ENCODE measurements around the gene FPGS.
"Not testable (repeated sequence)": the region's sequence is repeated elsewhere in the genome, so short reads cannot be mapped to it uniquely, and the experiment has no call there.

FPGS gene

DNA sequence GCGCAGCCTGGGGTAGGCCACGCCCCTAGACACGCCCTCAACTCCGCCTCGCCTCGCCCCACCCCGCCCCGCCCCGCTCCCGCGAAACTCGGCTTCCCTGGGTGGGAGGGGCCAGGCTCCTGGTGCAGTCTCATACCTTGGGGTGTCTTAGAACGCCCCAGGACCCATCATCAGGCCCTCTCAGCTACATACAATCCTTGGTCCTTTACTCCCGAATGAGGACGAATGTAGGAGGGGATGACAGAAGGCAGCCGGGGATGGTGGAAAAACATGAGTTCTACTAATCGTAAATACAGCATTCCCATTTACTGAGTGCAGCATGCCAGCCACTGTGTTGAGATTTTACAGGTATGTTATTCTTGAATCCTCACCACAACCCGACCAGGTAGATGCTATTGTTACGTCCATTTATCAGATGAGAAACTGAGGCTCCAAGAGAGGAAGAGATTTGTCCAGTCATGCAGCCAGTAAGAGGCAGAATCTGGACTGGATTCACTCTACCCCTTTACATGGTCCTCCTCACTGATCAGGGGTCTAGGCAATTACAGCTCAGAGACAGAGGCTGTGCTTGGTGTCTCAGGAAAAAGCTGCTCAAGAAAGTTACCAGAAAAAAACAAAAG lies 31.0 kb upstream of the FPGS start:
- no peak for DNase-seq

DNA sequence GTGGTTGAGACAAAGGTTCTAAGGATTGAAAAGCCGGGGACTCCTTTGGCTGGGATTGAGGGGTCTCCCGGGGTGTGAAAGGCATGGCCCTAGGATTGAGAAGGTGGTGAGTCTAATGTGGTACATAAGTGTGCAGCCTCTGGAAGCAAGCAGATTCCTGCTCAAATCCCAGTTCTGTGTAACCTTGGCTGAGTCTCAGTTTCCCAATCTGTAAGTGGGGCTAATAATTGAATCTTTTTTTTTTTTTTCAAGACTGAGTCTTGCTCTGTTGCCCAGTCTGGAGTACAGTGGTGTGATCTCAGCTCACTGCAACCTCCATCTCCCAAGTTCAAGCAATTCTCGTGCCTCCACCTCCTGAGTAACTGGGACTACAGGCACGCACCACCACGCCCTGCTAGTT lies 30.1 kb upstream of the FPGS start:
- no peak for DNase-seq

DNA sequence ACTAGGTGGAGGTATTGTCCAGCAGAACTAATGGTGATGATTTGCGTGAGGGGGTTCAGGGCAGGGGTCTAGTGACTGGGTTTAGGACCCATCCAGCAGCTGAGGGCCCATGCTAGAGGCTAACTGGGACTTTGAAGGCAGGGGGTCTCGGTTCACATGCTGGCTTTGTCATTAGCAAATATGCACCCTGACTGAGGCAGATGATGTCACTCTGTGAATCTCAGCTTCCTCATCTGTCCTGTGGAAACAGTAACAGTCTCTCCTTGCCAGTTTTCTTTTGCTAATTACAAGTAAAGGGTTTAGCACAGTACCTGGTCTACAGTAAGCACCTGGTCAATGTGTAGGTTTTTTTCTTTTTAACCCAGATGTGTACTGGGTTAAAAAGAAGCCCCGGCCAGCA lies 29.4 kb upstream of the FPGS start:
- no peak for DNase-seq

DNA sequence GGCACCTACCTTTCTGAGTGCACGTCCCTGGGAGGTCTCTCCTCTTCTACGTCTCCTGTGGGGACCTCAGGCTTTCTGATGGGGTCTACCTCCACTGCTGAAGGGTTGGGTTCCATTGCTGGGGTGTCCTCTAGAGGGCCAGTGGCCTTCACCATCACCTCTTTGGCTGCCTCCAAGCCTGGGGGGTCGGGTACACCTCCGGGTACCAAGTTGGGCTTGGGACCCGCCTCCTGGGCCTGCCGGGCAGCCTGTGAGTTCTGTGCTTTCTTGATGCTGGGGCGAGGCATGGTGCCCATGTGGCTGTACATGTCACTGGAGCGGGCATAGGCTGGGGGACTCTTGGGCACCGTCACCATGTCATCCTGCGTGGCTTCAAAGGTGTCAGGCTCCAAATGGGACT lies 28.7 kb upstream of the FPGS start:
- DNase-seq: no peak

DNA sequence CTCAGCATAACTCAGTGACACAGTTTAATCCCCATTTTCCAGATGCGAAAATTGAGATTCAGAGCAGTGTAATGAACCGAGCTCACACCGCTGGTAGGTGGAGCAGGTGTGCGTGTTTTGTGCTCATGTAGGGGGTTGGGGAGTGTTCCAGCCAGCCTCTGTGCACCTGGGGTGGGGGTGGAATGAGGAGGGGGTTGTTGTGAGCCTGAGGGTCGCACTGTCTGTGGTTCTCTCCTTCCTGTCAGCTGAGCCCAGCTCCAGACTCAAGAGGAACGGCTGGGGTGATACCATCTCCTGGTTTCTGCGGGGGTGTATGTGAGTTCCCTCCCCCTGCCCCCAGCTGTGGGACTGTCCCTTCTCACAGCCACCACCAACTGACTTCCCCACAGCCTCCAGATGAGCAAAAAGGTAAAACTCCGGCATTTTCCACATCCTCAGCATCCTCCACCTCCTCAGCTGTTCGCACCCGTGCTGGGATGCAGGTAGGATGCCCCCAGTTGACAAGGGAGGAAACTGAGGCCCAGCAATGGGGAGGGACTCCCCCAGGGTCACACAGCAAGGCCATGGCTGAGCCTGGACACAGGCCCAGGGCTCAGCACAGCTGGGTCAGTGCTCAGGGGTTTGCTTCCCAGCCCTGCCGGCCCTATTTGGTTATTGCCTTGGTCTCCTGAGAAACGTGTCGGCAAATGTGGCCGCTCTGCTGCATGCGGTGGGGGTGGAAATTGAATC lies 26.3 kb upstream of the FPGS start:
- peak; percentile 64 for DNase-seq

DNA sequence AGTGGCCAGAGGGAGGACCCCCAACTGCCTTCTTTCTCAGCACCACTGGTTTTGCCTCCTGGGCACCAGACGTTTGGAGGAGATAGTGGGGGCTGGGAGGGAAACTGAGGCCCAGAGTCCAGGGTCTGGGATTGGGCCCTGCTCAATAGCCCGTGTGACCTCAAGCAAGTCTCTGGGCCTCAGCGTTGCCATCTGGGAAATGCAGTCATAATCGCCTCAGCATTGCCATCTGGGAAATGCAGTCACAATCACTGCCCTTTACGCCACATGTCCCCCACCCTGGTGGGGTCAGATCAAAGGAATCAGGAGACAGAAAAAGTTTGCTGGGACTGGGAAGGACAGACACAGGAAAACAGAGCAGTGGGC lies 25.8 kb upstream of the FPGS start:
- DNase-seq: no peak

DNA sequence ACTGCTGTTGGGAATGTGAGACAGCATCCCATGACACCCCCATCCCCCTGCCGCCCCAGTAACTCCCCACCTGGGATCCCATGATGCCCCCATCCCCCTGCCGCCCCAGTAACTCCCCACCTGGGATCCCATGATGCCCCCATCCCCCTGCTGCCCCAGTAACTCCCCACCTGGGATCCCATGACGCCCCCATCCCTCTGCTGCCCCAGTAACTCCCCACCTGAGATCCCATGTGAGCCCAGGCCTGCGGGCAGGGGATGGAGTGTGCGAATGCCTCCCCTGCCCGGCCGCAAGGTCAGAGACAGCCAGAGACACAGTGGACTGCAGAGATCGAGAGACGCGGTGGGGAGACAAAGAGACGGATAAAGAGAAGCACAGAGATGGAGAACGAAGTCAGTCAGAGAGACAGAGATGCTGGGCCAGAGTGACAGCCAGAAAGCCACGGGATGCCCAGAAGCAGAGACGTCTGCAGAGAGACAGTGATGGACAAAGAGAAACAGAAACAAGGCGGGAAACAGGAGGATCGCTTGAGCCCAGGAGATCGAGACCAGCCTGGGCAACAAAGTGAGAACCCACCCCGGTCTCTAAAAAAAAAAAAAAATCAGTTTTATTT lies 25.2 kb upstream of the FPGS start:
- no peak for DNase-seq

DNA sequence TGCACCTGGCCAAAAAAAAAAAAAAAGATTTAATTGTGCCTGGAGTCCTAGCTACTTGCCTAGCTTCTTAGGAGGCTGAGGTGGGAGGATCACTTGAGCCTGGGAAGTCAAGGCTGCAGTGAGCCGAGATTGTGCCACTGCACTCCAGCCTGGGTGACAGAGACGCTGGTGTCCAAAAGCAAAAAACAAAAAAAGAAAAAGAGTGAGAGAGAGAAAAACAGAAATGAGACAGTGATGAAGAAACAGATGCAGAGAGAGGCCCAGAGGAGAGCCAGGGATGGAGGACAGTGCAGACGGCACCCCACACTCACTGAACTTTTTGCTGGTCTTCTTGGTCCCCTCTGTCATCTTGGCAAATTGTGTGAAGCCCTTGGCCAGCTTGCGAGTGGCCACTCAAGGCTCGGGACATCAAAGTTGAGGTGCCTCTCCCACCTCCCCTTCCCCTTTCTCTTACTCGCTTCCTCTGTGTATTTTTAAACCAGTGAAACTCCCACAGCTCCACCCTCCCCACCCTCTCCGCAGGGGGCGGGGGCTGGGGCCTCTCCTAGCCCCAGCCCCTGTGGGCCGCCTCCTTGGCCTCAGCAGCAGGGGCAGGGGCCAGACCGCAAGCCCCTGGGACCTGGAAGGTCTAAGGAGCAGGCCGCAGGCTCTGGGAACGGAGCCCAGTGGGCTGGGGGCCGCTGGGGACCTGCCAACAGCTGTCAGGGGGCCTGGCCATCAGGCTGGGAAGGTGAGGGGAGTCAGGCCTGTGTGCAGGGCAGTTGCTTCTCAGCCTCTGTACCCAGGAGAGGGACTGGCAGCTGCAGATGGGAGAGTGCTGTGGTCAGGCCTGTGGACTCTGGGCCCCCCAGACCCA lies 24.2 kb upstream of the FPGS start, which contains the start of gene SH2D3C:
SH2D3C (minus strand) TSS at position 387 of the 856 bp plus-strand sequence; CDS start at position 348, 39 bp downstream.
- DNase-seq: no peak

DNA sequence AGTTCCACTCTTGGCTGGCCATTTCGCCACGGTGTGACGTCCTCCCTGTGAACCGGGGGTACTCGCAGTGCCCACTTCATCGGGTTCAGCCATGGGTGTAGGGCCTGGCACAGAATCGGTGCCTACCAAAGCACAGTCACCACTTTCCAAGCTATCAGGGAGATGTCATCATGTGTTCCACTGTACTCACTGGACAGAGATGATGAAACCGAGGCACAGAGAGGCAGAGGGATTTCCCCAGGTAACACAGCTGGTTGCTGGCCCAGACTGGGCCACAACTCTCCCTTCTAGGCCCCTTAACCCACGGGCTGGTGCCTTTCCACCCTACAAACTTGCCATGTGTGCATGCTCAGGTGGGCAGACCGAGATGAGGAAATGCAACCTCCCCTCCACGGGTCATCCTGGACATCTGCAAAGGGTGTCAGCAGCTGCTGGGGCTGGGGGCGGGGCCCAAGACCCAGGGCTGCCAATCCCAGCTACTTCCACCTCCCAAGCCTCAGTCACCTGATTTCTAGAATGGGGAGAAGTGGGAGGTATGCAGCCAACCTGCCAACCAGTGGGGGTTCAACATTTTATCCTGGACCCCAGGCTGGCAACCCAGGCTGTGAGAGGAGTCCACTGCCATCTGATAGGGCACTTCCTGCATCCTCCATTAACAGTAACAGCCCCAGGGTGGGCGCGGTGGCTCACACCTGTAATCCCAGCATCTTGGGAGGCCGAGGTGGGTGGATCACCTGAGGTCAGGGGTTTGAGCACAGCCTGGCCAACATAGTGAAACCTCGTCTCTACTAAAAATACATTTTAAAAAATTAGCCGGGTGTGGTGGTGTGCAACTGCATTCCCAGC lies 23.3 kb upstream of the FPGS start:
- peak; percentile 36 for DNase-seq

DNA sequence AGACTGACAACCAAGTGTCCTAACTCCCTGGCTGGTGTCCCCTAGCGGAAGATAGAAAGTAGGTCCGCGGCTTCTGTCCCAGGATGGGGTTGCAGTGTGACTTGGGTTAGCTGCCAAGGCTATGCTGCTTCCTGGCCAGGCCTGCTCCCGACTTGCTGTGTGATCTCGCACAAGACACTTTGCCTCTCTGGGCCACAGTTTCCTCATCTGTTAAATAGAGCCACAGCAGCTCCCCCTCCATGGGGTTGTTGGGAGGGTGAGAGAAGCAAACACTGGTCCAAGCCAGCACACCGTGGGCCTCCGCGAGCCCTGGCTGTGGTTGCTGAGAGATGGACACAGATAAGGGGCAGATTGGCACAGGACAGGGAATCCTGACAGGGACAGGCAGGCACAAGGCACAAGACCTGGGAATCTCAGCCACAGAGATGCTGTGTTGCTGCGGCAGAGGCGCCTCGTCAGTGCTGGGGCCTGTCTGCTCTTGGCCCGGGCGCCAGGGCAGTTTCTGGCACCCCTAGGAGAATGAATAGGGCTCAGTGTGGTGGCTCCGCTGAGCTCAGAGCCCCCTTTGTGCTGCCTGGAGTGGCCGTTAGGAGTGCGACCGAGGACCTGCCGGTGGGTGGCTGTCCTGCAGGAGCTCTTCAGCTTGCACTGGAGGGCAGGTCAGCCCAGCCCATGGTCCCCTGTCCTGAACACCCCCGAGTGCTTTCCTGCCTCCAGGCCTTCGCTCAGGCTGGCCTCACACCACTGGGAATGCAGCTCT lies 22.4 kb upstream of the FPGS start:
- no peak for DNase-seq

DNA sequence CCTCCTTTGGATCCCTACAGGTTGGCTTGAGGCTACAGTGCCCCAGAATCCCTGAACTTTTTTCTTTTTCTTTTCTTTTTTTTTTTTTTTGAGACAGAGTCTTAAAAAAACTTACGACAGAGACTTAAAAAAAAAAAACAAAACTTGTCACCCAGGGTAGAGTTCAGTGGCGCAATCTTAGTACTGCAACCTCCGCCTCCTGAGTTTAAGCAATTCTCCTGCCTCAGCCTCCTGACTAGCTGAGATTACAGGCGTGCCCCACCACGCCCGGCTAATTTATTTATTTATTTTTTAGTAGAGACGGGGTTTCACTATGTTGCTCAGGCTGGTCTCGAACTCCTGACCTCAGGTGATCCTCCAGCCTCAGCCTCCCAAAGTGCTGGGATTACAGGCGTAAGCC lies 21.8 kb upstream of the FPGS start:
- not testable (repeated sequence) for DNase-seq

DNA sequence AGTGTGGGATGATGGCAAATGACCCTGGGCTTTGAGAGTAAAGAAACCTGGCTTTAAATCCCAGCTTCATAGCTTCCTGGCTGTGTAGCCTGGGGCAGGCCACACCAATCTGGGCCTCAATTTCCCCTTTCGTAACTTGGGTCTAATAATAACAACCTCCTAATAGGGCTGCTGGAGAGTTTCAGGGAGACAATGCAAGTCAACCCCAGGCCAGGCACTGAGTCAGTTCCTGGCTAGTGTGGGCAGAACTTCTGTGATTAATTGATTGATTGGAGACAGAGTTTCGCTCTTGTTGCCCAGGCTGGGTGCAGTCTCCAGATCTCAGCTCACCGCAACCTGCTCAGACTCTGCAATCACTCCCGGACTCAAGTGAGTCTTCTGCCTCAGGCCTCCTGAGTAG lies 20.9 kb upstream of the FPGS start:
- no peak for DNase-seq

DNA sequence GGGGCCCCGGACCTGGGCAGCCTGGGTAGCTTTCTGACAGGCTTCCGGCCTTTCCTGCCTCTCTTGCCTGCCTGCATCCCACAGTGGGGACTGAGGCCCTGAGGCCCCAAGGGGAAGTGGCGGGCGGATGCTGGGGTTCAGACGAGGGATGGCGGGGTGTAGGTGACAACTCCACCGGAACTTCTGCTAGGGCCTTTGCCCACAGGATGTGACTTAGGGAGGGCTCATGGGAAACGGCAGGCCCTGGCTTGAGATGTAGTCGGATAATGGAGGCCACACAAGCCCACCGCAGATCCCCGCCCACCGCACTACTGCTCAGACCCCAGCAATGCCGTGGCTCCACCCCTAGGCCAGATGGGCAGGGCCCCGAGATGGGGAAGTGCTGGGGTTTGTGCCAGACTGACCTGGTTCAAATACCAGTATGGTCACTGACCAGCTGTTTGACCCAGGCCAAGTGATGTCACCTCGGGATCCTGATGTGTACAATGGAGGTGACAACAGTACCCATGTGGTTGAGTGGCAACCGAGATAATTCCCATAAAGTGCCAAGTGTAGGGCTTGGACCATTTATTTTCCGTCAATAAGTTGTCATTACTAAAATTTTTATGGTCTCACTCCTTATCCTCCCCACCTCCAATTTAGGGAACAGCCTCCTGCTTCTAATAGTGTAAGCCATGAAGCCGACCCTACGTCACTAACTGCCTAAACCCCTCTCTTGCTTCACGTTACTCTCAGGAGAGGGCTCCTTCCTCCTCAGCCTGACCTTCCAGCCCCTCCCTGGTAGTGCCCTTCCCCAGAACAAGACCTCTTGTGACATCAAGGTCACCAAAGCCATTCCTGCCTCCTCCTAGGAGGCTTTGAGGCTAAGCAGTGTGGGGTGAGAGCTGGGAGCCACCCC lies 19.3 kb upstream of the FPGS start:
- DNase-seq: peak; percentile 56

DNA sequence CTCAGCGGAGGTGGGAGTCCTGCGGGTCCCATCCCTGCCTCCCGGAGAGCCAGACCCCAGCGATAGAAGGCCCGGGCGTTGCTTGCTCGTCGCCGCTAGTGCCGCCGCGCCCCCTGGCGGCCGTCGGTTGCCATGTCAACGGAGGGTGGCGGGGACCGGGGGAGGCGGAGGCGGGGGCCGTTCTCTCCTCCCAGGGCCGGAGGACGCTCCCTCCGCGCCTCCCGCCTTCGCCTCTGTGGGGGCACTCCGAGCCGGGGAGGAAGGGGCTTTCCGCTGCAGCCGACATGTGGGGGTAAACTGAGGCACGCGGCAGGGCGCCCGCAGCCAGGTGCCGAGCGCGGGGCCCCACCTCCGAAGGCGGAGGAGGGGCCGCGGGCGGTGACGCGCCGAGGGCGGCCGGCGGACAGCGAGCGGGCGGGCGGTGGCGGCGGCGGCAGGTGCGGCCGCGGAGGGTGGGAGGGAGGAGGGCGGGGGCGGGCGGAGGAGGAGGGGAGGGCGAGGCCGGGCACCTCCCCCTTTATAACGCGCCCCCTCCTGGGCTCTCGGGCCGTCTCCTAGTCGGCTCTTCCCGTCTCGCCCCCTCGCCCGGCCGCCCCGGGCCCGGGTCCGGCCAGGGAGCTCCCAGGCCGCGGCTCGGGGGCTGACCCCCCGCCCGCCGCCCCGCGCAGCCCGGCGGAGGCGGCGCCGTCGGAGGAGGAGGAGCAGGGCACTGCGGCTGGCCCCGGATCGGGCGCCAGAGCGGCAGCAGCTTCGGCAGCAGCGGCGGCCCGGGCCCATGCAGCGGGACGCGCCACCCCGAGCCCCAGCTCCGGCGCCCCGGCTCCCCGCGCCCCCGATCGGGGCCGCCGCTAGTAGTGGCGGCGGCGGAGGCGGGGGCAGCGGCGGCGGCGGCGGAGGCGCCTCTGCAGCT lies 17.4 kb upstream of the FPGS start:
- peak; percentile 86 for DNase-seq

DNA sequence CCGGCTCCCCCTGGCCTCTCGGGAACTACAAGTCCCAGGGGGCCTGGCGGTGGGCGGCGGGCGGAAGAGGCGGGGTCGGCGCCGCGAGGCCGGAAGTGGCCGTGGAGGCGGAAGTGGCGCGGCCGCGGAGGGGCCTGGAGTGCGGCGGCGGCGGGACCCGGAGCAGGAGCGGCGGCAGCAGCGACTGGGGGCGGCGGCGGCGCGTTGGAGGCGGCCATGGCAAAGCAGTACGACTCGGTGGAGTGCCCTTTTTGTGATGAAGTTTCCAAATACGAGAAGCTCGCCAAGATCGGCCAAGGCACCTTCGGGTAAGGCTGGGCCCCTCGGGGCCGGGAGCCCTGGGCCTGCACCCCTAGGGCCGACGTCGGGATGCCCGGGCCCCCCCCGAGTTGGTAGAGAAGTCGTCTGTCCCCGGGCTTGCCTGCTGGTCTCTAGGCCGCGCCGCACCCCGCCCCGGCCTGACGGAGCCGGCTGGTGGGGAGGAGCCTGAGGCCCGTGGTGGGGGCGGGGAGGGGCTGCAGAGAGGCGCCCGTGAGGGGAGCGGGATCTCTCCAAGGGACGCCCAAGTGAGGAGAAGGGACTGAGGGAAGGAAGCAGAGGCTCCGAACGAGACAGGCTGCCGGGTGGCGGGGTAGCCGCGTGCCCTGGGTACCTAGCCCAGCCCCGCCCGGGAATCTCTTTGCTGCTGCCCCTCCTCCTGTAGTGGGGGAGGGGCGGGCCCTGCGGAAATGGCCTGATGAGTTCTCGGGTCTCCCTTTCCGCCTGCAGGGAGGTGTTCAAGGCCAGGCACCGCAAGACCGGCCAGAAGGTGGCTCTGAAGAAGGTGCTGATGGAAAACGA lies 16.5 kb upstream of the FPGS start, which contains the start of gene CDK9:
CDK9 (plus strand) TSS at position 102 of the 840 bp plus-strand sequence; CDS start at position 217, 115 bp downstream.
- peak; percentile 89 for DNase-seq

DNA sequence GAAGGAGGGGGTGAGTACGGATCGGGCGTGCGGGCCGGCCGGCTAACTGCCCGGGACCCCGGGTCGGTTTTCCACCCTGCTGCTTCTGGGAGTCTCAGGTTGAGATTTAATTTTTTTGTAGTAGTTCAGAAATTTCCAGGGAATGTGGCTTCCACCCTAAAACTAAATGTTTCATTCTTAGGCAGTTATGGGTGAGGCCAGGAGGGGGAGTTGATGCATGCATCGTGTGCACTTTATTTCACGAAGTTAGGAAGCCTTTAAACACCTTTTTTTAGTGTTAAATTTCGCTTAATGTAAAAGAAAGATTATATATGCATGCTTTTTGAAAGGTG lies 15.9 kb upstream of the FPGS start:
- DNase-seq: no peak

DNA sequence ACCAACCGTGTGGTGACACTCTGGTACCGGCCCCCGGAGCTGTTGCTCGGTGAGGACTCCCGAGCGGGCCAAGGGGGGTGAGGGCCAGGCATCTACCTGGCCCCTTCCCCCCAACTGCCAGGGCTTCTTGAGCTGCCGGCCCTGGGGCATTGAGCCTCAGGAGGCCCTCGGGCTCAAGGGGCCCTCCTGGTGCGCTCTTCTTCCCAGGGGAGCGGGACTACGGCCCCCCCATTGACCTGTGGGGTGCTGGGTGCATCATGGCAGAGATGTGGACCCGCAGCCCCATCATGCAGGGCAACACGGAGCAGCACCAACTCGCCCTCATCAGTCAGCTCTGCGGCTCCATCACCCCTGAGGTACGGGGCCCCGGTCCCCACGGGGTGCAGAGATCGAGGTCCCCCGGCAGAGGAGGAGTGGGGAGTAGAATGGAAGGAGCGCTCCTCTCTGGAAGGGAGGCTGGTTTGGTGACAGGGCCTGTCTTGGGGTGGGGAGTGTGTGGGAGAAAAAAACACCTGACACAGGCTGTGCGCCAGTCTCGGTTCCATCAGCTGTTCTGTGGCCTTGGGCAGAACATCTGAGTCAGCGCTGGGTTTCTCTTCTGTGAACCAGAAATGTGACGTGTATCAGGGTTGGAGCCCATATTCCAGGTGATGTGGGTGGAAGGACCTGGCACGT lies 14.2 kb upstream of the FPGS start:
- DNase-seq: no peak

DNA sequence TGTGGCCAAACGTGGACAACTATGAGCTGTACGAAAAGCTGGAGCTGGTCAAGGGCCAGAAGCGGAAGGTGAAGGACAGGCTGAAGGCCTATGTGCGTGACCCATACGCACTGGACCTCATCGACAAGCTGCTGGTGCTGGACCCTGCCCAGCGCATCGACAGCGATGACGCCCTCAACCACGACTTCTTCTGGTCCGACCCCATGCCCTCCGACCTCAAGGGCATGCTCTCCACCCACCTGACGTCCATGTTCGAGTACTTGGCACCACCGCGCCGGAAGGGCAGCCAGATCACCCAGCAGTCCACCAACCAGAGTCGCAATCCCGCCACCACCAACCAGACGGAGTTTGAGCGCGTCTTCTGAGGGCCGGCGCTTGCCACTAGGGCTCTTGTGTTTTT lies 13.5 kb upstream of the FPGS start:
- no peak for DNase-seq
